ENCODE measurements around the gene LILRA6.
"Not testable (repeated sequence)": the region's sequence is repeated elsewhere in the genome, so short reads cannot be mapped to it uniquely, and the experiment has no call there.

The LILRA6 gene

DNA sequence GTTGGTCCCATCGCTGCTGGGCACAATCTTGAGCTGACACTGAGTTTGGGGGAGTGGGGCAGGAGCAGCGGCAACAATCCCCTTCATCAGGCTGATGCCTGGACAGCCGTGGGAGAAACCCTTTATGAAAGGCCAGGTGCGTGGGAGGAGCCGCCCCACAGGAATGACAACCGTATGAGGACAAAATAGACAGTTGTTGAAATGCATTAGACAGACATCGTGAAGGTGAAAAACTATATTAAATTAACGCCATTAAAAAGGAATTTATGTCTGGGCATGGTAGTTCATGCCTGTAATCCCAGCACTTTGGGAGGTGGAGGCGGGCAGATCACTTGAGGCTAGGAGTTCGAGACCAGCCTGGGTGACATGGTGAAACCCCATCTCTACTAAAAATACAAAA is 18.0 kb downstream of the LILRA6 start:
- H3K4me1 ChIP-seq (ENCODE audit: control insufficient read depth, insufficient read depth, low read length); H3K4me3 ChIP-seq (ENCODE audit: low read depth, low read length); H3K9ac ChIP-seq (ENCODE audit: low read length); H3K27me3 ChIP-seq (ENCODE audit: control insufficient read depth, insufficient read depth, low read length); H3K27ac ChIP-seq (ENCODE audit: low read depth, low read length); H3K36me3 ChIP-seq (ENCODE audit: control insufficient read depth, insufficient read depth, low read length); H3K9me3 ChIP-seq (ENCODE audit: control insufficient read depth, insufficient read depth, low read depth, low read length): not testable (repeated sequence)

DNA sequence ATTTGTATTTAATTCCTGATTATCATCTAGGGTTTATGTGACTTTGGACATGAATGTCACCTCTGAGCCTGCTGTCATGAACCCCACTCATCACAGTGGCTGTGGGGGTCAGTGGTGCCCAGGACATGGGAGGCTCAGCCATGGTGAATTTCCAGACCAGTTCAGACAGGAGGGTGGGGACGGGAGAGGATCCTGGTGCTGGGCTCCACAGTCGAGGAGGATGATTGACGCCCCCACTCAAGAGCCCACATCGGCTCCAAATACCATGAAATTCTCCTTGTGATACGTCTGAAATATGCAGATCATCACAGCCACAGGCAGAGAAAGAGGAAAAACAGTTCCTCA is 18.7 kb downstream of the LILRA6 start:
- H3K9me3 ChIP-seq (ENCODE audit: control insufficient read depth, insufficient read depth, low read depth, low read length); H3K9ac ChIP-seq (ENCODE audit: low read length); H3K36me3 ChIP-seq (ENCODE audit: control insufficient read depth, insufficient read depth, low read length); H3K27ac ChIP-seq (ENCODE audit: low read depth, low read length); H3K4me3 ChIP-seq (ENCODE audit: low read depth, low read length); H3K27me3 ChIP-seq (ENCODE audit: control insufficient read depth, insufficient read depth, low read length); H3K4me1 ChIP-seq (ENCODE audit: control insufficient read depth, insufficient read depth, low read length): not testable (repeated sequence)

DNA sequence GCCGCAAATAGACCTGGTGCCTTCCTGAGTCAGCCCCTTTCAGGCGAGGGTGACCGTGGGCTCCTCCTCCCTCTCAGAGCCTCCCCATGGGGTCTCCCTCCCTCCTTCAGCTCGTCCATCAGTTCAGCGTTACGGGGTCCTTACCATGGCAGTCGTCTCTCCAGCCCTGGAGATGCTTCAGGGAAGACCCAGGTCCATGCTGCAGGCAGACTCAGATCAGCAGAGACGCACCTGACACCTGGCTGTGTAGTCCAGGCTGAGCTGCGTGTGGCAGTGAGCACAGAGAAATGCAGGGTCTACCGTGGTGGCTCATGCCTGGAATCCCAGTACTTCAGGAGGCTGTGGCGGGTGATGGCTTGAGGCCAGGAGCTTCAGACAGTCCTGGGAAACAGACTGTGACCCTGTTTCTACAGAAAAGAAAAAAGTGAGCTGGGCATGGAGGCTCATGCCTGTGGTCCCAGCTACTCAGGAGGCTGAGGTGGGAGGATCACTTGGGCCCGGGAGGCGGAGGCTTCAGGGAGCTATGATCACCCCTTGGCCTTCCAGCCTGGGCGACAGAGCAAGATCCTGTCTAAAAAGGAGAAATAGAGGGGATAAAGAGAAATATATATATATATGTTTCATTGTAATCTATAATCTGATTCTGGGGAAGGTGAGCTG is 19.2 kb downstream of the LILRA6 start:
- not testable (repeated sequence) for H3K27ac ChIP-seq (ENCODE audit: low read depth, low read length); H3K9ac ChIP-seq (ENCODE audit: low read length); H3K36me3 ChIP-seq (ENCODE audit: control insufficient read depth, insufficient read depth, low read length); H3K27me3 ChIP-seq (ENCODE audit: control insufficient read depth, insufficient read depth, low read length); H3K4me3 ChIP-seq (ENCODE audit: low read depth, low read length); H3K4me1 ChIP-seq (ENCODE audit: control insufficient read depth, insufficient read depth, low read length); H3K9me3 ChIP-seq (ENCODE audit: control insufficient read depth, insufficient read depth, low read depth, low read length)

DNA sequence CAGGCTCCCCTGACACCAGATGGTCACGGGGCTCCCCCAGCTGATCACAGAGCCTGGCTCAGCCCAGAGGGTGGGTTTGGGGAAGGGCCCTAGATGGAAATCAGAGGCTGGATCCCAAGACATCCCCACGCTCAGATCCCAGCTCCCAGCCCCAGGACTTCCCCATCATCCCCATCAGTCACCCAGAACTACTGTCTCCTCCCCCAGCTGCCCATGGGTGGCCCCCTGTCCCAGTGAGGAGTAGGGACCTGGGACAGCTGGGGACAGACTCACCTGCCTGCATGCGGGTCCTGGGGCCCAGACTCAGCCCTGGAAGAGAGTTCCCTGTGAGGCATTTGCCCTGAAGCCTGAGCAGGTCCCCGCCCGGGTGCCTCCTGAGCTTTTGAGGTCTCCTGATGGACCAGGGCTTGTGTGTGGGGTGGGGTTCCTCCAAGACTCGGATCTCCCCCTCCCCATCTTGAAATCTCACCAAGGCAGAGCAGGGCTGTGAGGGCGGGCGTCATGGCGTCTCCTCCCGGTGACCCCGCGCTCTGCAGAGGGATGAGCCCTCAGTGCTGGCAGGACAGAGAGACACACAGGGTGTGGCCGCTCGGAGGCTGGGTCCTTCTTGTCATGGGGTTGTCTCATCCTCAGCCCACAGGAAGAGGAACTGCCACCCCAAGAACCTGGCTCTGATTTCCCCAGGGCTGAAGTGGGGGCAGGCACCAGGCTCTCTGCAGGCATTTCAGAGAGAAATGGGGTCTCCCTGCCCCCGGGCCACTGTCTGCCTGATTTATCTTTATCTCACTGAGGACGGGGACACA is 19.9 kb downstream of the LILRA6 start, which contains the start of gene LILRB3:
TSS of gene LILRB3 (minus strand) at position 534 of the 803 bp plus-strand sequence. CDS start at position 503, 31 bp downstream.
- not testable (repeated sequence) for H3K9ac ChIP-seq (ENCODE audit: low read length); H3K4me3 ChIP-seq (ENCODE audit: low read depth, low read length); H3K36me3 ChIP-seq (ENCODE audit: control insufficient read depth, insufficient read depth, low read length); H3K27me3 ChIP-seq (ENCODE audit: control insufficient read depth, insufficient read depth, low read length); H3K27ac ChIP-seq (ENCODE audit: low read depth, low read length); H3K4me1 ChIP-seq (ENCODE audit: control insufficient read depth, insufficient read depth, low read length); H3K9me3 ChIP-seq (ENCODE audit: control insufficient read depth, insufficient read depth, low read depth, low read length)

DNA sequence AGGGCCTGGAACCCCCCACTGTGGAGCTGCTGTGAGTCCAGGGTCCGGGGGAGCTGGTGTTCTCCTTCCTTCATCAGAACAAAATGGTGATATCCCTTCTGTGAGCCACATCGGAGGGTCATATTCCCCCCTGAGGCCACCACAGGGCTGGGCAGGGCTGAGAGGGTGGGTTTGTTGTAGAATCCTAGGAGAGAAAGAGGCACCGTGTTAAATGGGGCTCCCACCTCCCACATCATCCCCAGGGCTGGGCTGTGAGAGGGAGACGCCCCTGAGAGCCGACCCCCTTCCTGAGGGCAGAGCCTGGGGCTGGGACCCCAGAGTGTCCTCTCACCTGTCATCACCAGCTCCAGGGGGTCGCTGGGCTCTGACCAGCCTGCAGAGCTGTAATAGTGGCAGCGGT is 20.6 kb downstream of the LILRA6 start:
- not testable (repeated sequence) for H3K9ac ChIP-seq (ENCODE audit: low read length); H3K4me1 ChIP-seq (ENCODE audit: control insufficient read depth, insufficient read depth, low read length); H3K27ac ChIP-seq (ENCODE audit: low read depth, low read length)

DNA sequence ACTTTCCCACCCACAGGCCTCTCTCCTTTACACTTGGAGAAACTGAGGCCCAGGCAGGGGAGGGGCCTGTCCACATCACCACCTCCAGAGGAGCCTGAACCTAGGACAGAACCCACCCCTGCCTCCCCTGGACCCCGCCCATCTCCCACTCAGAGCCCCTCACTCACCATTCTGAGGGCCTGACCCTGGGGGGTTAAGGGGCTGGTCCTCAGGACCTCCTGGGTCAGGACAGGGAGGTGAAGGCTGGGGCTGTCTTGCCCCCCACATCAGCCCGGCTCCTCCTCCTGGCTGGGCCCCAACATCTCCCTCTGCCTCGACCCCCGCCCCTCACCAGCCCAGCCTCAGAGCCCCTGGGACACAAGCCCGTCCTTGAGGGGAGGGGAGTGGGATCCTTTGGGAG is 22.9 kb downstream of the LILRA6 start:
- H3K36me3 ChIP-seq (ENCODE audit: control insufficient read depth, insufficient read depth, low read length); H3K9ac ChIP-seq (ENCODE audit: low read length); H3K27me3 ChIP-seq (ENCODE audit: control insufficient read depth, insufficient read depth, low read length); H3K9me3 ChIP-seq (ENCODE audit: control insufficient read depth, insufficient read depth, low read depth, low read length); H3K4me1 ChIP-seq (ENCODE audit: control insufficient read depth, insufficient read depth, low read length); H3K27ac ChIP-seq (ENCODE audit: low read depth, low read length); H3K4me3 ChIP-seq (ENCODE audit: low read depth, low read length): not testable (repeated sequence)

More for the DNA sequence above, 20.6 kb downstream of the LILRA6 start:
- H3K9me3 ChIP-seq (ENCODE audit: control insufficient read depth, insufficient read depth, low read depth, low read length); H3K27me3 ChIP-seq (ENCODE audit: control insufficient read depth, insufficient read depth, low read length); H3K36me3 ChIP-seq (ENCODE audit: control insufficient read depth, insufficient read depth, low read length); H3K4me3 ChIP-seq (ENCODE audit: low read depth, low read length): not testable (repeated sequence)

DNA sequence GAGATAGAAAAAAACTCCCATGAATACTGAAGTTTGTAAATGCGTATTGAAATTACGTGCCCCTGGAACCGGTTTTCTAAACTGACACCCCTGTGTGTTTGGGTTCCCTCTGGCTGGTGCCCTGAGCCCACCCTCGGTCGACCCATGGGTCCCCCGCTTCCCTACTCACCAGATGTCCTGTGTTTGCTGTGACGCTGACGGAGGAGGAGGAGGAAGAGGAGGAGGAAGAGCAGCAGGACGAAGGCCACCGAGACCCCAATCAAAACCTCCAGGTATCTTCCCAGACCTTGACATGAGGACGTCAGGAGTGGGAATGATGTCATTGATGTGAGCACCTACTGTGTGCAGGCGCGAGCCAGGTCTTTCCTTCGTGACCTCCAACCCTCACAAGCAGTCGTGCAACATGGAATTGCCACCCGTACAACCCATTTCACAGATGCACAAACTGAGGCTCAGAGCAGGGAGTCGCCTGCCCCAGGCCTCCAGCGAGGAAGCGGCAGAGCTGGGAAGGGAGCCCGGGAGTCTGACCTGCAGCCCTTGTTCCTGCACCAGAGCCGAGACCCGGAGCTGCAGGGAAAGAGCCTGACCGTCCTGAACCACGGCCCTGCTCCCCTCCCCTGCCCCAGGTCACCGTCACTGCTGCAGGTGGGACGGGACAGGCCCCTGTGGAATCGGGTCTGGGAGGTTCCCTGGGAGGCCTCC is 23.5 kb downstream of the LILRA6 start:
- H3K36me3 ChIP-seq (ENCODE audit: control insufficient read depth, insufficient read depth, low read length): no peaks in the 10 kb centered on the region
- peaks cover 2% of the 10 kb centered on the region; the same call in 1 of the 2 replicates for H3K9me3 ChIP-seq (ENCODE audit: control insufficient read depth, insufficient read depth, low read depth, low read length)
- H3K4me3 ChIP-seq (ENCODE audit: low read depth, low read length): no peak overlapping the region
- H3K27ac ChIP-seq (ENCODE audit: low read depth, low read length): no peak overlapping the region
- peaks cover 6% of the 10 kb centered on the region; the same call in 1 of the 2 replicates for H3K4me1 ChIP-seq (ENCODE audit: control insufficient read depth, insufficient read depth, low read length)
- no peak overlapping the region for H3K9ac ChIP-seq (ENCODE audit: low read length)
- H3K27me3 ChIP-seq (ENCODE audit: control insufficient read depth, insufficient read depth, low read length): no peaks in the 10 kb centered on the region; the same call in 1 of the 2 replicates

DNA sequence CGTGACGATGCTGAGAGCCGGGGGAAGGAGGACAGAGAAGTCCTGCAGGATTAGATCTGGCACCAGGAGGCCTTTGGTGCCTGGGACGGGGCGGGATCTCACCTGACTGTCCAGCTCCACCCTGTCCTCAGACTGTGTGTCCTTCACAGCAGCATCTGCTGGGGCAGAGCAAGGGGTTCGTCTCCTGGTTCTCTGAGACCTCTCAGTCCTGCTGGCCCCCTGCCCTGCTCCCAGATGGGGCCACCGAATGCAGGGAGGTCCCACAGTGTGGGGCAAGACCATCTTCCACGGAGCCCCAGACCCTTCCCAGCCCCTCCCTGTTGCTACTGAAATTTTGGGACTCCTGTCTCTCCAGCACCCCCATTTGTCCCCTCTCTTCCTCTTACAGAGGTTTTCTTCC is 24.3 kb downstream of the LILRA6 start:
- no peaks in the 10 kb centered on the region; the same call in 1 of the 2 replicates for H3K27me3 ChIP-seq (ENCODE audit: control insufficient read depth, insufficient read depth, low read length)
- no peaks in the 10 kb centered on the region for H3K36me3 ChIP-seq (ENCODE audit: control insufficient read depth, insufficient read depth, low read length)
- H3K4me1 ChIP-seq (ENCODE audit: control insufficient read depth, insufficient read depth, low read length): peaks cover 6% of the 10 kb centered on the region; the same call in 1 of the 2 replicates
- H3K9ac ChIP-seq (ENCODE audit: low read length): no peak overlapping the region
- H3K27ac ChIP-seq (ENCODE audit: low read depth, low read length): no peak overlapping the region
- no peak overlapping the region for H3K4me3 ChIP-seq (ENCODE audit: low read depth, low read length)
- peaks cover 2% of the 10 kb centered on the region; the same call in 1 of the 2 replicates for H3K9me3 ChIP-seq (ENCODE audit: control insufficient read depth, insufficient read depth, low read depth, low read length)

DNA sequence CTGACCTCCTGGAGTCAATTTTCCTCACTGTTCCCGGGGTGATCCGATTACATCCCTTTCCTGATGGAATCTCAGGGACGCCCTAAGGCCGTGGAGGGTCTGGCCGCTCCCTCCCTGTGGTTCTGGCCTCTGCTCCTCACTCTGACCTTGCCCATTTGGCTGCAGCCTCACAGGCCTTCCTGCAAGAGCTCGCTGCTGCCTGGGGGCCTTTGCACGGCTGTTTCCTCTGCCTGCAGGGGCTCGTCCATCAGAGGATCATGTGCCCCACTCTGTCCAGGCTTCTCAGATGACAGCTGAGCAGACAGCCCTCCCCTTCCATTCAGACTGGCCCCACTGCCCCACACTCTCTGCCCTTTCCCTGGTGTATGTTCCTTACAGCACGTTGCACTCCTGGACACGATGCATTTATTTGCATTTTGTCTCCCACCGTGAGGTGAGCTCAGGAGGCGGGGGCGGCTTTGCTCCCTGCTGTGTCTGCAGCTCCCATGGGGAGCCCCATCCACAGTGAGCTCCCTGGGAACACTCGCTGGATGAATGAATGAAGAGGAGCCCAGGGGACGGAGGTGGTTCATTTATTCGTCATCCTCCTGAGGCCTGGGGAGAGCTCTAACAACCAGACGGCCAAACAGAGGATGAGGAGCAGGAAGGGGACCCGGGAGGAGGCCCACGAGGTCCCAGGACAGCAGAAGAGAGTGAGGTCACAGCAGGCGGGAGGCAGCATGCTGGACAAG is 24.9 kb downstream of the LILRA6 start:
- not testable (repeated sequence) for H3K4me1 ChIP-seq (ENCODE audit: control insufficient read depth, insufficient read depth, low read length); H3K27me3 ChIP-seq (ENCODE audit: control insufficient read depth, insufficient read depth, low read length); H3K4me3 ChIP-seq (ENCODE audit: low read depth, low read length); H3K27ac ChIP-seq (ENCODE audit: low read depth, low read length); H3K9me3 ChIP-seq (ENCODE audit: control insufficient read depth, insufficient read depth, low read depth, low read length); H3K36me3 ChIP-seq (ENCODE audit: control insufficient read depth, insufficient read depth, low read length); H3K9ac ChIP-seq (ENCODE audit: low read length)

DNA sequence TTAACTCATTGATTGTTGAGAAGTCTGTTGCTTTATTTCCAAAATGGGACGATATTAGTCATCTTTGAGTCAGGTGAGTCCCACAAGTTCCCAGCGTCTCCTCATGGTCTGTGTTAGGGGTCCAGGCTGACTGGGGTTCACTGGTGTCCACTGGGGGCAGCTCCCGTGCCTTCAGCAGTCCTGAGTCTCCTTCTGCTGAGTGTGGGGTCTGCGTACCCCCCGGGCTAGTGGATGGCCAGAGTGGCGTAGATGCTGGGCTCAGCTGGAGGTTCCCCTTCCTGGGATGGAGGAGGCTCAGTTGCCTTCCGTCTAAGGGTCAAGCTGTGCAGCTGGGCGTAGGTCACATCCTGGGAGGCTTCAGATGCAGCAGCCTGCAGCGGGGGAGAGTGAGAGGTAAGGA is 25.7 kb downstream of the LILRA6 start:
- no peak overlapping the region for H3K27ac ChIP-seq (ENCODE audit: low read depth, low read length)
- no peaks in the 10 kb centered on the region for H3K27me3 ChIP-seq (ENCODE audit: control insufficient read depth, insufficient read depth, low read length)
- no peak overlapping the region for H3K9ac ChIP-seq (ENCODE audit: low read length)
- H3K9me3 ChIP-seq (ENCODE audit: control insufficient read depth, insufficient read depth, low read depth, low read length): peaks cover 2% of the 10 kb centered on the region; the same call in 1 of the 2 replicates
- H3K4me3 ChIP-seq (ENCODE audit: low read depth, low read length): no peak overlapping the region
- no peaks in the 10 kb centered on the region for H3K36me3 ChIP-seq (ENCODE audit: control insufficient read depth, insufficient read depth, low read length)
- peaks cover 6% of the 10 kb centered on the region; the same call in 1 of the 2 replicates for H3K4me1 ChIP-seq (ENCODE audit: control insufficient read depth, insufficient read depth, low read length)

All from HUES6 (cell line).